Ascending aorta (tissue), 2 donors: ENCODE data around the gene CLSTN2. TPM values are rescaled to one million over a fixed set of nuclear protein-coding genes. Genes with fewer than 3 reads are reported as not detected.
A peak's percentile ranks its signal among the peaks of the same experiment; 100 is the strongest.

Source experiments
- DNase-seq, 2 donors: peaks; one replicate each; pipeline ENCODE4 v3.0.0-alpha.2; 2019; ENCODE audit warnings: low spot score in 2 of 2
- H3K27ac ChIP-seq, 2 donors: fragments of 200-600 bp; sonication (generic); one replicate each; pipeline ENCODE4 v1.5.1; 2016 to 2017; ENCODE audit warnings: mild to moderate bottlenecking in 1 of 2
- H3K27me3 ChIP-seq: fragments of 200-600 bp; sonication (generic); one replicate; pipeline ENCODE4 v1.5.1; 2017
- H3K36me3 ChIP-seq, 2 donors: fragments of 200-600 bp; sonication (generic); one replicate each; pipeline ENCODE4 v1.5.1; 2016
- H3K4me1 ChIP-seq, 2 donors: fragments of 200-600 bp; sonication (generic); one replicate each; pipeline ENCODE4 v1.5.1; 2016 to 2017; ENCODE audit warnings: mild to moderate bottlenecking in 1 of 2
- H3K4me3 ChIP-seq, 2 donors: fragments of 200-600 bp; sonication (generic); one replicate each; pipeline ENCODE4 v1.5.1; 2016 to 2017; ENCODE audit warnings: mild to moderate bottlenecking in 1 of 2
- H3K9me3 ChIP-seq, 2 donors: fragments of 200-600 bp; sonication (generic); one replicate each; pipeline ENCODE4 v1.5.1; 2016
- intact Hi-C: fragments of 100-400 bp; cut with DNase I; formaldehyde crosslinking; loops from one replicate; pipeline ENCODE4 v1.15.1; 2023
- total RNA-seq: library from RNA; depleted of rRNA; stranded (reverse); fragments of >200 nt; gene quantifications from one replicate; pipeline ENCODE4 v1.1.0, GENCODE V29; 2016
- TF ChIP-seq, protein P1 (sequence below), 3 experiments: fragments of 200-600 bp in 2 of 3; fragments of 450-650 bp in 1 of 3; sonication (generic) in 2 of 3; IDR thresholded peaks; one replicate each; pipeline ENCODE4 v1.5.1; 2016 to 2019; ENCODE audit warnings: antibody characterized with exemption in 3 of 3, mild to moderate bottlenecking in 1 of 3, moderate library complexity in 1 of 3

CLSTN2 gene
- total RNA-seq, 1 donor from 2014 or later: 65.8 TPM

- H3K27ac ChIP-seq: no peak overlapping the region
- H3K9me3 ChIP-seq: no peaks in the 10 kb centered on the region
- no peaks in the 10 kb centered on the region for H3K27me3 ChIP-seq
- no peaks in the 10 kb centered on the region for H3K36me3 ChIP-seq
- no peak for DNase-seq
- TF ChIP-seq, protein P1, sequence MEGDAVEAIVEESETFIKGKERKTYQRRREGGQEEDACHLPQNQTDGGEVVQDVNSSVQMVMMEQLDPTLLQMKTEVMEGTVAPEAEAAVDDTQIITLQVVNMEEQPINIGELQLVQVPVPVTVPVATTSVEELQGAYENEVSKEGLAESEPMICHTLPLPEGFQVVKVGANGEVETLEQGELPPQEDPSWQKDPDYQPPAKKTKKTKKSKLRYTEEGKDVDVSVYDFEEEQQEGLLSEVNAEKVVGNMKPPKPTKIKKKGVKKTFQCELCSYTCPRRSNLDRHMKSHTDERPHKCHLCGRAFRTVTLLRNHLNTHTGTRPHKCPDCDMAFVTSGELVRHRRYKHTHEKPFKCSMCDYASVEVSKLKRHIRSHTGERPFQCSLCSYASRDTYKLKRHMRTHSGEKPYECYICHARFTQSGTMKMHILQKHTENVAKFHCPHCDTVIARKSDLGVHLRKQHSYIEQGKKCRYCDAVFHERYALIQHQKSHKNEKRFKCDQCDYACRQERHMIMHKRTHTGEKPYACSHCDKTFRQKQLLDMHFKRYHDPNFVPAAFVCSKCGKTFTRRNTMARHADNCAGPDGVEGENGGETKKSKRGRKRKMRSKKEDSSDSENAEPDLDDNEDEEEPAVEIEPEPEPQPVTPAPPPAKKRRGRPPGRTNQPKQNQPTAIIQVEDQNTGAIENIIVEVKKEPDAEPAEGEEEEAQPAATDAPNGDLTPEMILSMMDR (IDR thresholded peaks at IDR 0.05): no peak
- H3K4me3 ChIP-seq: no peak overlapping the region
- no peaks in the 10 kb centered on the region for H3K4me1 ChIP-seq
- intact Hi-C loops: no loop called here
Measured at GRCh38 chr3:140114789-140115080, 179.8 kb downstream of the CLSTN2 start.

DNA sequence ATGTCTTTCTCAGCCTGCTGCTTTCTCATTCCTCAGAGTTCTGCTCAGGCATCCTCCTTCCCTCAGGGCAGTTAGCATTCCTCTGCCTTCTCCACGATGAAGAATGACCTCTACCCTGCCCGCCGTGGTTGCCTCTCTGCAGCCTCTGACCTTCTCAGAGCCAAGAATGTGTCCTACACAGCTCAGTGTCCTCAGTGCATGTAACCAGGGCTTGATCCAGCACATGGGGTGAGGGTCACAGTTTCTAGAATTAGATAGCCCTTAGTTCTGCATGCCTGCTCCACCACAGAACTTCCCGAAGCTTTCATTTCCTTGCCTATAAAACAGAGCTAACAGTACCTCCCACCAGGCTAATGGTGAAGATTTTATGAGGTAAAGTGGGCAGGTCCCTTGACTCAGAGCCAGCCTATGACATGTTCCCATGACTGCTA lies 182.1 kb downstream of the CLSTN2 start:
- DNase-seq: no peak
- H3K4me3 ChIP-seq: no peak overlapping the region

DNA sequence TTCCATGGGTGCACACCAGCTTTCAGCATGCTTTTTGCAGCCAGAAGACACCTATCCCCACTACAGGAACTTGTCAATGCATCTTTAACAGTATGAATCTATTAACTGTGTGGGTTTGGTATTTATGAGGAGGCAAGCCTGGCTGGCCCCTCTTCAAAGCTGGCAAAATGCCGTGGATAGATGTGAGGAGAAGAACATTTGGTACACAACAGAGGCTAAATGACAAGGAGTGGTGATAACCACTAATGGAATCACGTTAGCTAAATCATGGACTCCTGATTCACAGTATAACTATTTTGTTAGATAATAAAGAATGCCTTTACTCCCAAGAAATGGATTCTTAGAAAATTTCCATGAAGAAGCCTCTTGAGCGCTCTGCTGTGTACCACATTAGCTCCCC lies 187.2 kb downstream of the CLSTN2 start:
- Histone ChIP-seq H3K36me3 (no peaks in the 10 kb centered on the region), H3K9me3 (no peaks in the 10 kb centered on the region), H3K4me1 (no peaks in the 10 kb centered on the region), H3K27ac (no peak overlapping the region), H3K4me3 (no peak overlapping the region), H3K27me3 (no peaks in the 10 kb centered on the region)
- intact Hi-C loops: no loop called here
- TF ChIP-seq, protein P1 (IDR thresholded peaks at IDR 0.05): no peak
- DNase-seq: no peak

More for the DNA sequence above, 182.1 kb downstream of the CLSTN2 start:
- TF ChIP-seq, protein P1 (IDR thresholded peaks at IDR 0.05): no peak
- no peaks in the 10 kb centered on the region for H3K9me3 ChIP-seq
- H3K27ac ChIP-seq: no peak overlapping the region
- no peaks in the 10 kb centered on the region for H3K27me3 ChIP-seq
- H3K36me3 ChIP-seq: no peaks in the 10 kb centered on the region
- intact Hi-C loops: no loop called here
- H3K4me1 ChIP-seq: no peaks in the 10 kb centered on the region

- TF ChIP-seq, protein P1 (IDR thresholded peaks at IDR 0.05): no peak
- H3K4me3 ChIP-seq: no peak overlapping the region
- DNase-seq: no peak
- no peaks in the 10 kb centered on the region for H3K36me3 ChIP-seq
- no peaks in the 10 kb centered on the region for H3K4me1 ChIP-seq
- H3K27me3 ChIP-seq: no peaks in the 10 kb centered on the region
- no peak overlapping the region for H3K27ac ChIP-seq
- intact Hi-C loops: no loop called here
- H3K9me3 ChIP-seq: no peaks in the 10 kb centered on the region
Measured at GRCh38 chr3:140128217-140128616, 193.2 kb downstream of the CLSTN2 start.

- Histone ChIP-seq H3K27ac (no peak overlapping the region), H3K4me1 (no peaks in the 10 kb centered on the region), H3K9me3 (no peaks in the 10 kb centered on the region), H3K4me3 (no peak overlapping the region), H3K36me3 (no peaks in the 10 kb centered on the region), H3K27me3 (no peaks in the 10 kb centered on the region)
- intact Hi-C loops: no loop called here
- DNase-seq: no peak
- TF ChIP-seq, protein P1 (IDR thresholded peaks at IDR 0.05): peak in 1 of 3 experiments; percentile 13
Measured at GRCh38 chr3:140128631-140129030, 193.6 kb downstream of the CLSTN2 start.

DNA sequence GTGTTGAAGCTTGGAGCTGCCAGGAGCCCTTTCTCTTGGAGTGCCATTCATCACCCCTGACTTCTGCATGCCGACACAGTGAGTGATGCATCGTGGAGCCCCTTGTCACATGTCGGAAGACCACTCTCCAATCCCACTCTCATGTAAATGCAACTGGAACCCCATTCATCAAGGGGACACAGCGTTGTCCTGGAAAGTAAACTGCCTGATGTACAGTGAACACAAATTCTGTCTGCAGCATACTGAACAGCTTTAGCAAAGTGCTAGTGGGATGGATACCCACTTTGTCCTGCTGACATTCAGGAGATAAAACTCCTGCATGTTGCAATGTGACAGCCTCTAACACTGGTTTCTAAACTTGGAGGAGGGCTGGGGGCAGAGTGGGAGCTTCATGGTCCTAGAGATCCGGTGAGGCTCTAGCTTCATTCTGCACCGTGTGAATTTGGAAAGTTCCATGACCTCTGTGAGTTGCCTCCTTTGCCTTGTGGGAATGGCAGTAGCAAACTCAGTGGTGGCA lies 194.8 kb downstream of the CLSTN2 start:
- no peak overlapping the region for H3K4me3 ChIP-seq
- TF ChIP-seq, protein P1 (IDR thresholded peaks at IDR 0.05): no peak
- DNase-seq: no peak
- H3K9me3 ChIP-seq: no peaks in the 10 kb centered on the region
- no peaks in the 10 kb centered on the region for H3K27me3 ChIP-seq
- H3K4me1 ChIP-seq: no peaks in the 10 kb centered on the region
- no peaks in the 10 kb centered on the region for H3K36me3 ChIP-seq
- intact Hi-C loops: no loop called here
- H3K27ac ChIP-seq: no peak overlapping the region
